ENCODE data around the gene VPS13D. TPM values are rescaled to one million over a fixed set of nuclear protein-coding genes. Genes with fewer than 3 reads are reported as not detected.

Gene VPS13D
- total RNA-seq, 1 donor, result 37.5 TPM

DNA sequence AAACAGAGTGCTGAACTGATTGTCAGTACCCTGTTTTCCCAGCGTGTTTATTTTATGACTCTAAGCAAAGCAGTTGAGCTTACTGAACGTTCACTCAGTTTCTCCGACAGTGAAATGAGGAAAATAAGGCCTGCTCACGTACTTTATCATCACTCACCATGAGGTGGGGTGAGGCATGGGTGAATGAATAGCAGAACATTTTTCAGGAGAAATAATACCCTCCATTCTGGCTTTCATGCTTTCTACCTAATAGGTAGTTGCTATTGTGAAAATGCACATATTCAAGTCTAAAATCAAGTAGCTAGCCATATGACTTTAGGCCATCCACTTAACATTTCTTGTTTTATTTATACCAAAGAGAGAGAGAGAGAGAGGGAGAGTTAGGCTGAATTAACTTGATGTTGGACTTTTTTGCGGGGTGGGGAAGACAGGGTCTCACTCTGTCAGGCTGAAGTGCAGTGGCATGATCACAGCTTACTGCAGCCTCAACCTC, 178.2 kb downstream of the VPS13D start:
- TF ChIP-seq, protein P1, sequence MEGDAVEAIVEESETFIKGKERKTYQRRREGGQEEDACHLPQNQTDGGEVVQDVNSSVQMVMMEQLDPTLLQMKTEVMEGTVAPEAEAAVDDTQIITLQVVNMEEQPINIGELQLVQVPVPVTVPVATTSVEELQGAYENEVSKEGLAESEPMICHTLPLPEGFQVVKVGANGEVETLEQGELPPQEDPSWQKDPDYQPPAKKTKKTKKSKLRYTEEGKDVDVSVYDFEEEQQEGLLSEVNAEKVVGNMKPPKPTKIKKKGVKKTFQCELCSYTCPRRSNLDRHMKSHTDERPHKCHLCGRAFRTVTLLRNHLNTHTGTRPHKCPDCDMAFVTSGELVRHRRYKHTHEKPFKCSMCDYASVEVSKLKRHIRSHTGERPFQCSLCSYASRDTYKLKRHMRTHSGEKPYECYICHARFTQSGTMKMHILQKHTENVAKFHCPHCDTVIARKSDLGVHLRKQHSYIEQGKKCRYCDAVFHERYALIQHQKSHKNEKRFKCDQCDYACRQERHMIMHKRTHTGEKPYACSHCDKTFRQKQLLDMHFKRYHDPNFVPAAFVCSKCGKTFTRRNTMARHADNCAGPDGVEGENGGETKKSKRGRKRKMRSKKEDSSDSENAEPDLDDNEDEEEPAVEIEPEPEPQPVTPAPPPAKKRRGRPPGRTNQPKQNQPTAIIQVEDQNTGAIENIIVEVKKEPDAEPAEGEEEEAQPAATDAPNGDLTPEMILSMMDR (IDR thresholded peaks at IDR 0.05; ENCODE audit: insufficient read depth, low read length), result no peak
- DNase-seq (ENCODE audit: low read depth), result no peak
- no peak overlapping the region for H3K4me3 ChIP-seq (ENCODE audit: low read depth, low read length)

DNA sequence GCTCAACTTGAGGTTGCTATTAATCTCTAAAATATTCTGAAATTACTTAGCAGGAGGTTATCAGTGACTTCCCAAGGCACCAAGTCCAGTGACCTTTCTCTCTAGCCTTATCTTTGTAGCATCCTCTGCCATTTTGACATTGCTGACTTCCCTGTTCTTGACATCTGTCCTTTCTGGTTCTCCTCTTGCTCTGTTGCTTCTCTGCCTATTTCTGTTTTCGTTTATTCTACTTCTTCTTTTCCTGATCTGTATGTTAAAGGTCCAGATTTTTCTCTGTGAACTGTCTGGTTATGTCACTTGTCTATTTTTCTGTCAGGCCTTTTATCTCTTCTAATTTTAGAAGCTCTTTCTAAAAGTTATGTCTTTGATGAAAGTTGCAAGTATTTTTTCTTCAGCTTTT, 178.8 kb downstream of the VPS13D start:
- H3K4me3 ChIP-seq (ENCODE audit: low read depth, low read length), result no peak overlapping the region
- TF ChIP-seq, protein P1 (IDR thresholded peaks at IDR 0.05; ENCODE audit: insufficient read depth, low read length), result no peak
- no peak for DNase-seq (ENCODE audit: low read depth)

DNA sequence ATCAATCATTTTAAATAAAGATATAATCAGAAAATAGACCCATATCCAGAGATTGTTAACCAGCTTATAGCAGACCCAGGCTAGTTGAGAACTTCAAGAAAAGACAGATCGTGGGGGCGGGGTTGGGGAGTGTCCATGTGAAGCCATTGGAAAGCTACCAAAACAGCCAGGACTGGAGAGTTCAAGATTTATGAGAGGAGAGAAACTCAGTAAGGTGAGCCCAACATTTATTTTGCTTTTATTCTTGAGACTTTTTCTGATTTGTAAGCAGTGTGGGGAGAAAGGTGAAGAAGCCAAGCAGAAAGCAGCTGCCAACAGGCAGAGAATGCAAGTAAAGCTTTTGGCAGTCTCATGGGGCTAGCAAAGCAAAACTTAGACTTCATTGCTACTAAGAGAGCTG, 179.9 kb downstream of the VPS13D start:
- peak; percentile 39 for DNase-seq (ENCODE audit: low read depth)
- no peak overlapping the region for H3K4me3 ChIP-seq (ENCODE audit: low read depth, low read length)
- TF ChIP-seq, protein P1 (IDR thresholded peaks at IDR 0.05; ENCODE audit: insufficient read depth, low read length), result no peak

DNA sequence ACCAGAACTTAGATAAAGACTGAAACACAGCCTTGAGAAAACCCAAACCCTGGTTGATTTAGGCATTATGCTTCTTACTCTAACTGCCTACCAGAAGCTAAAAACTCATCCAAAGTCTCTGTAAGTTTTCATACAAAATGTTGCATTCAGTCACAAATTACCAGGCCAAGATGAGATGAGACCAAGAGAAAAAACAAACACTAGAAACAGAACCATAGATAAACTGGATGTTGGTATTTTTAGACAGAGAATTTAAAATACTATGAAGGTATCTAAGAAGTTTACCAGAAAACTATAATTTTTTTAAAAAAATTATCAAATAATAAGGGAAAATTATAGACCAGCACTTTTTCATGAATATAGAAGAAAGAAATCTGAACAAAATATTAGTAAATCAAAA, 180.5 kb downstream of the VPS13D start:
- no peak for DNase-seq (ENCODE audit: low read depth)
- TF ChIP-seq, protein P1 (IDR thresholded peaks at IDR 0.05; ENCODE audit: insufficient read depth, low read length), result no peak
- H3K4me3 ChIP-seq (ENCODE audit: low read depth, low read length), result no peak overlapping the region

DNA sequence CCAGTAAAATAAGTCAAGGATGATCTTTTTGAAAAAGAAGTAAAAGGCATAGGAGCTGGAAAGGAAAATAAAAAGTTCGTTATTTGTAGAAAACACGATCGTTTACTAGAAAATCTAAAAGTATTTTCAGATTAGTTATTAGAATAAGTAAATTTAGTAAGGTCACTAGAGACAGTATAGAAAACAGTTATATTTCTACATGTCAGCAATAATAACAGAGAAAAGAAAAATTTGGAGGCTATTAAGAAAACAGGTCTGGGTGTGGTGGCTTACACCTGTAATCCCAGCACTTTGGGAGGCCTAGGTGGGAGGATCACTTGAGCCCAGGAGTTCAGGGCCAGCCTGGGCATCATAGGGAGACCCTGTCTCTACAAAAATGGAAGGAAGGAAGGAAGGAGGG, 181.3 kb downstream of the VPS13D start:
- DNase-seq (ENCODE audit: low read depth), result no peak
- no peak overlapping the region for H3K4me3 ChIP-seq (ENCODE audit: low read depth, low read length)
- TF ChIP-seq, protein P1 (IDR thresholded peaks at IDR 0.05; ENCODE audit: insufficient read depth, low read length), result no peak

DNA sequence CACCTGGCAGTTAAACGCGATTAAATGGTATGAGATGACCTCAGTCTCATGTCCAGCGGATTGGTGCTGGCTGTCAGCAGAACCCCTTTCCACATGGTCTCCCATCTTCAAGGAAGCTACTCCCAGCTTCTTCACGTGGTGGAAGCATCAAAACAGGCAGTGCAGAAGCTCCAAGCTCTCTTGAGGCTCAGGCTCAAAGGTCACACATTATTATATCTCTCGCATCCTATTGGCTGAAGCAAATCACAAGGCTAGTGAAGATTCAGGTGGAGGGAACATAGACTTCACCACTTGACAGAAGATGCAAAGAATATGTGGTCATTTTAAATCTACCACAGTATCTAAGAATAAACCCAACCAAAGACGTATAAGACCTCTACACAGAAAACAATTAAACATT, 181.9 kb downstream of the VPS13D start:
- TF ChIP-seq, protein P1 (IDR thresholded peaks at IDR 0.05; ENCODE audit: insufficient read depth, low read length), result no peak
- H3K4me3 ChIP-seq (ENCODE audit: low read depth, low read length), result no peak overlapping the region
- DNase-seq (ENCODE audit: low read depth), result no peak

DNA sequence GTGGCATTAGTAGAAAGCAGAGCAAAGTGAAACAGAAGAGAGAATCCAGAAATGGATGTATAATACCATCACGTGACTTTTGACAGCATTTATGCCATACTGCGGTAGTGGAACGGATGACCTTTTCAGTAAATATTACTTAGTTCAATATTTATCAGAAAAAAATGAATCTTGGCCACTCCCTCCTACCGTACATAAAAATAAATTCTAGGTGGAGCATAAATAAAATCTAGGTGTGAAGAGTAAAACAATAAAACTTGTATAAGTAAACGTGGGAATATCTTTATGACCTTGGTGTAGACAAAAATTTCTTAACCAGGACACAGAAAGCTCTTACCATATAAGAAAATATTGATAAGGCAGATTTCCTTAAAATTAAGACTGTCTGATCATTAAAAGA, 182.6 kb downstream of the VPS13D start:
- TF ChIP-seq, protein P1 (IDR thresholded peaks at IDR 0.05; ENCODE audit: insufficient read depth, low read length), result no peak
- no peak overlapping the region for H3K4me3 ChIP-seq (ENCODE audit: low read depth, low read length)
- no peak for DNase-seq (ENCODE audit: low read depth)
